Effector CD4-positive, alpha-beta T cell (primary cell): ENCODE data around the gene CFAP92.
"Not testable (repeated sequence)": the region's sequence is repeated elsewhere in the genome, so short reads cannot be mapped to it uniquely, and the experiment has no call there.

Experiments
- DNase-seq: peaks from one replicate; pipeline ENCODE4 v3.0.0-alpha.2; 2020

Gene CFAP92

GRCh38 chr3:128935922-128936321, 58.0 kb downstream of the CFAP92 start:
- DNase-seq: no peak

GRCh38 chr3:128933922-128934253, 60.0 kb downstream of the CFAP92 start:
- no peak for DNase-seq

DNA sequence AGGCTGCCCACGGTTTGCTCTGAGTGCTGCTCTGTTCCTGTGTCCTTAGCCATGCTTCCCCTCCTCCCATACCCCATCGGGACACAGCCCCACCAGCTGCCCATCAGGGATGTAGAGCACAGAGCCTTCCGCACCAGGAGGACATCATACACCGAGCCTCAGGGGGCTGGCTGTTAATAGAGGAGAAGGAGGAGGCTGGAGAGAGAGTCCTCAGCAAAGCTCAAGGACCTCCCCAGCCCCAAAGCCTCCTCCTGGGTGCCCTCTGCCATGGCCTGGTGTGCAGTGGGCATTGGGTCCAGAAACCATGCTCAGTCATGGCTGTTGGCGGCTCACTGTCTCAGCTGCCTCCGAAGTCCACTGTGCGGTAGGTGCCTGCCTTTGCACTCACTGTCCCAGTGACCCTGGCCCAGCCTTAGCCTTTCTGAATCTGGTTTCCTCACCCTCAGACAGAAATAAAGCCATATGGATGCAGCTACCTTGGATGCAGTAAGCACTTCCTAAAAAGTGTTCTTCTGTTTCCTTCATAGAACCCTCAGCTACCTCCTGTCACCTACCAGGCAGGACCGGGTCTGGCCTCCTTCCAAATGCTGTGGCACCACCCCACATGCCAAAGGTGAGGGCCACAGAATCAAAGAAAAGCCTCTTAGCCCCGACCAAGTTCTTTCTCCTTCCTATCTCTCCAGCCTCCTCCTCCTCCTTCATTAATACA, 60.5 kb downstream of the CFAP92 start:
- DNase-seq: no peak

GRCh38 chr3:128932516-128933212, 61.2 kb downstream of the CFAP92 start:
- DNase-seq: no peak

- DNase-seq: no peak
Observed at GRCh38 chr3:128931046-128931445, 62.8 kb downstream of the CFAP92 start.

DNA sequence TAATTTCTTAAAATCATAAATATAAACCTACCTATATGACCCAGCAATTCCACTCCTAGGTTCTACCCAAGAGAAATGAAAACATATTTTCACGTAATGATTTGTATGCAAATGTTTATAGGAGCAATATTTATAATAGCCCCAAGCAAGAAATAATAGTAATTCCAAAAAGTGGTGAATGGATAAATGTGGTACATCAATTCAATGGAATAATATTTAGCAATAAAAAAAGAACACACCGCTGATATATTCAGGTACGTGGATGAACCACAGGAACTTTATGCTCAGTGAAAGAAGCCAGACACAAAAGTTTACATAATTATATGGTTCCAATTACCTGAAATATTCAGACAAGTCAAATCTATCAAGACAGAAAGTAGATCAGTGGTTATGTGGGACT, 64.5 kb downstream of the CFAP92 start:
- no peak for DNase-seq

GRCh38 chr3:128923986-128924385, 69.9 kb downstream of the CFAP92 start:
- not testable (repeated sequence) for DNase-seq

DNA sequence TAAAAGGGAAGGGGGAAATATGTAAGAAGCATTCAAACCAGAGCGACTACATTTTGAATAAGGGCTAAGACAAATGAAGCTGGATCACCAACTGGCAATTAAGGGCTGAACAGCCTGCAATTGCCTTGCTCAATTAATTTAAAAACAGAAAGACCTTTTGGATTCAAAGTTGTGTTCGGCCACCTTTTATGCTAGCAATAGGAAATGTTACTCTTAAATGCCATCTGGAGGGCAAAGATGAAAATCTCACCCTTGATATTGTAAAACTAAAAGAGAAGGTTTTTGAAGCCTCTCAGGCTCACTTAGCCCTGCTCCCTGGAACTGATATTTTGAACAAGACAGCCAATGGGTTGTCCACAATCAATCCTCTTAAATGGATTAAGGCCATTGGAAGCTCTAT, 70.3 kb downstream of the CFAP92 start:
- no peak for DNase-seq

DNA sequence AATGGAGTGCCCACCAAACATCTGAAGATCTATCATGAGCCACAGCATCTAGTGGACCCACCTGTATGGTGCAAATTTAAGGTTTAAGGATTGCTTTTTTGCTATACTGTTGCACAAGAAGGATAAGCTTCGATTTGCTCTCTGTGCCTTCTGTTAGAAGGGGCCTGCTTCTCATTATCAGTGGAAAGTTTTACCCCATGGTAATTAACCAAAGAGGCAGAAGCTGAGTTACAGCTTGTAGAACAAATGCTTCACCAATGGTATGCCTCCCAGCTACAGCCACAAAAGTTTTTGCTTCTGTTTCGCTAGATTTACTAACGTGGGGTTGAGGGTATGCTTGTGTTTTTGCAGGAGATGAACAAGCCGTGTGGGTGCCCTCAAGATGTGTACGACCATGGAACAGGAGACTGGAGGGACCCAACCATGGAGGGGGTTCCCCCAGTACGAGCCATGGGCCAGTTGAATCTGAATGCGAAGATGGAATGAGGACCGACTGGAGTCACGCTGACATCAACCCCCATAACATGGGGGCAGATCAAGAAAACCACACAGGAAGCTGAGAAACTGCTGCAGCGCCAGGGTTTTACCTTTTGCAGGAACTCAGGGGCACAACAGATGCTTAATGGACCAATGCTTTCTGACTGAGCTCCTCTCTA, 70.9 kb downstream of the CFAP92 start:
- DNase-seq: peak; percentile 25

DNA sequence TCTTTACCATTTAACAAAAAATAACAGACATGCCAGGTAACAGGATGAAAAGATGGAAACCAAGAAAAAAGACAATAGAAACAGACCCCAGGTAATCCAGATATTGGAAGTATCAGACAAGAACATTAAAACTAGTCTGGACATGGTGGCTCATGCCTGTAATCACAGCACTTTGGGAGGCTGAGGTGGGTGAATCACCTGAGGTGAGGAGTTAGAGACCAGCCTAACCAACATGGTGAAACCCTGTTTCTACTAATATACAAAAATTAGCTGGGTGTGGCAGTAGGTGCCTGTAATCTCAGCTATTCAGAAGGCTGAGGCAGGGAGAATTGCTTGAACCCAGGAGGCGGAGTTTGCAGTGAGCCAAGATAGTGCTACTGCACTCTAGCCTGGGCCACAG, 73.9 kb downstream of the CFAP92 start:
- no peak for DNase-seq

DNA sequence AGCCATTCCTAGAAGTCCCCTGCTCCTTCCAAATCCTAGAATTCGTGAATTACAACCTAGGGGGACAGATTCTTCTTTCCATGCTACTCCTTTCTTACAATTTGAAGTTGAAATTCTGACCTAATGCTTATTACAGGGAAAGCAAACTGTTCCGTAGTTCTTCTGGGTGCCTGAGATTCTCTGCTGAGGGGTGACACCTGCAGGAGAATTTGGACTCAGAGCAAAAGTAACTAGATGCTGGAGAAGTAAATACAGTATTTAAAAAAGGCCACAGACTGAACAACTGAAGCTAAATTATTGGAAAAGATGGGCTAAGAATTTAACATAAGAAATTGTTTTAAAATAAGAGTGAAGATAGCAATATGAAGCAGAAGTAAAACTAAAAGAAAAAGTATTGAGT, 76.6 kb downstream of the CFAP92 start:
- DNase-seq: no peak

- no peak for DNase-seq
Observed at GRCh38 chr3:128914966-128915645, 78.8 kb downstream of the CFAP92 start.

GRCh38 chr3:128911911-128912310, 82.0 kb downstream of the CFAP92 start:
- no peak for DNase-seq

DNA sequence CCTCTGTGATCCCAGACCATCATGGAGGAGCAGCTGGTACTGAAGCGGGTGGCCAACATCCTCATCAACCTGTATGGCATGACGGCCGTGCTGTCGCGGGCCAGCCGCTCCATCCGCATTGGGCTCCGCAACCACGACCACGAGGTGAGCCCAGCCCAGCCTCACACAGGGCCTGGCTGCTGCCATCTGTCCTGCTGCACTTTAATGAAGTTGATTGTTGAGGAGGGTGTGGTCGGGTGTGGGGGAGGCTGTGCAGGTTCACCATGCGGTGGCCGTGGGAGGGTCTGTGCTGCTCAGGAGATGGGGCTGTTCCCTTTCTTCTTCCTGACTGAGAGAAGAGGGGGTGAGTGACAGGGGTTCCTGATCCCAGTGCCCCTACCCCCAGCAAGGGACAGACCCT, 83.9 kb downstream of the CFAP92 start:
- no peak for DNase-seq

DNA sequence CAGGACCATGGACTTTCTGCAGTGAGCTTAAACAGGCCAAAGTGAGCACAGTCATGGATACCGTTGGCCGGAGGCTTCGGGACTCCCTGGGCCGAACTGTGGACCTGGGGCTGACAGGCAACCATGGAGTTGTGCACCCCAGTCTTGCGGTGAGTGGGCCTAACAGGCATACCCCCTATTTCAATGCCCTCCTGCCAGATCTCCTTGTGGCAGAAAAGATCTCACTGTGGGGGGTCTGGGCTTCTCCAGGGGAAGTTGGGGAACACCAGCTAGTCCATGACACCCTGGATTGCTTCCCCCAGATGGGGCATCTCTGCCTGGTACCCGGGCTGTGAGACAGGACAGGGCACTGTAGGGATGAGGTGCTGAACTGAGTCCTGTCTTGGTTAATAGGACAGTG, 84.9 kb downstream of the CFAP92 start:
- DNase-seq: no peak

DNA sequence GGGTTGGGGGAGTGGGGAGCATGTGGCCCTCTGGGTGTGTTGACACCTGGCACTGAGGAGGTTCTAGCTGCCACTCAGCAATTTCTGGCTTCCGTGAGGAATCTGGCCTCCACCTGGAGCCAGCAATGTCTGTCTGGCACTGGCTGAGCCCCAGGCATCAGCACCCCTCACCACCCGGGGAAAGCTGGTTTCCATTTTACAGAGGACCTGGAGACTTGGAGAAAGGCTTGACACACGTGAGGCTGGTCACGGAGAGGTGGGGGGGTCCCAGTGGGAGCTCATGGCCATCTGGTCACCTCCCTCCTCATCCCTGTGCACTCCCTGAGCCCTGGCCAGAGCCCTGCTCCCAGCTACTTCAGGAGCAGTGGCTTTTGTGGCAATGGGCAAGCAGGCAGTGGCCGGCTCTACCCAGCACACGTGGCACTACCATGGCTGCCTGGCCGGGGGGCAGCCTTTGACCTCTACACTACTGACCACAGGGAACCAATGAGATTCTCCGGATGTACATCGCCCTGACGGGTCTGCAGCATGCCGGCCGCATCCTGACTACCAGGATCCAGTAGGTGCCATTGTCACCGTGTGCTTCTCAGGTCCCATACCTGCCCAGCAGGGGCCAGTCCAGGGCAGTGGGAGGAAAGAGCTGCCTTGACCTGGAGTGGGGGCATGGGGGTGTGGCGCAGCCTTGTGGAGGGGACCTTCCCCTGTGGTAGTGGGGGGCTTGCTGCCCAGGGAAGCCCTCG, 86.0 kb downstream of the CFAP92 start:
- no peak for DNase-seq

DNA sequence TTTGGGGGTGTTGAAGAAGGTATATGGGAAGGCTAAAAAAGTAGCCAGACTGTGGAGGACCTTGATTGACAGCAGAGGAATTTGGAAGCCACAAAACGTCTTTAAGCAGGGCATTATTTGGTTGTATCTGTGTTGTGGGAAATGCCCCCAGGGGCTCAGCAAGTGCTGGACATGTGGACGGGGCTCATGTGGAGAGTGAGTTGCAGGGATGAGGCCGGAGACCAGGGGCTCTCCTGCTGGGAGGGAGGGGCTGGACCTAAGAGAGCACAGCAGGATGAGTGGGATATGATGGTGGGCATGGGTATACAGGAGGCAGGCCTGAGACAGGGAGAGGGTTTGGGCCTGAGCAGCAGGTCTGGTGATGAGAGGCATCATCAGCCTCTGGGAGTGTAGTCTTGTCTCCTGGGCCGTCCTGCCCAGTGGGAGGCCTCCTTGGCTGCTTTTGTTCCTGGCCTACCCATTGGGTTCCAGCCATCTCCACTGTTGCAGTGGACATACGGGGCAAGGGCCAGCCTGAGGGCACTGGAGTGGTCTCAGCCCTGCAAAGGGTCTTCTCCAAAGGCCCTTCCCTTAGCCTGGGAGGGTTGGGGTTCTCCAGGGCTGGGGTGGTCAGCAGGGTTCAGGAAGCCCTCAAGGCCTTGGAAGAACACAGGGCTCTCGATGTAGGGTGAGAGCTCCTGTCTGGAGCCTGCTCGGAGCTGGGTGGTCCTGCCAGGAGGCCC, 86.9 kb downstream of the CFAP92 start:
- DNase-seq: no peak

GRCh38 chr3:128906031-128906803, 87.7 kb downstream of the CFAP92 start:
- DNase-seq: no peak

DNA sequence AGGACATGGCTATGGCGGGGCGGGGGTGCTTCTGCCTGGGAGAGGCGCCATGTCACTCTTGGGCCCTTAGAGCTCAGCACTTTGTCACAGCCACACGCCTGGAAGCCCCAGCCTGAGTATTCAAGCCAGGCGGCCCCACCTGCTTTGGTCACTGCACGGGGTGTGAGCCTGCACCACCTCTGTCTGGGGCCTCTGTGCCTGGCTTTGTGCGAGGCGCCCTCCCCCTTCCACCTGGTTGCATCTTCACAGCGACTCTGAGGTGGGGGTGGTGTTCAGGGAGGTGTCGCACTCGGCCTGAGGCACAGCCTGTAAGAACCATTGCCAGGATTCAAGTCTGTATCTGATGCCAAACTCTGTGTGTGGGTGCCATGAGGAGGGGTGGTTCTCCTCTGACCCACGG, 90.4 kb downstream of the CFAP92 start:
- DNase-seq: no peak

GRCh38 chr3:128902426-128902825, 91.5 kb downstream of the CFAP92 start:
- DNase-seq: no peak
